ENCODE measurements around the gene PITPNC1.
"Not testable (repeated sequence)": the region's sequence is repeated elsewhere in the genome, so short reads cannot be mapped to it uniquely, and the experiment has no call there.

PITPNC1 gene

GRCh38 chr17:67461228-67461780 is 84.2 kb downstream of the PITPNC1 start:
- DNase-seq (ENCODE audit: low read depth) = no peak

GRCh38 chr17:67461876-67462275 is 84.8 kb downstream of the PITPNC1 start:
- no peak for DNase-seq (ENCODE audit: low read depth)

- no peak for DNase-seq (ENCODE audit: low read depth)
These were observed 89.2 kb downstream of the PITPNC1 start for GRCh38 chr17:67466251-67466796.

- DNase-seq (ENCODE audit: low read depth) = no peak
These were observed 90.7 kb downstream of the PITPNC1 start for GRCh38 chr17:67467500-67468455.

GRCh38 chr17:67469208-67469980 is 92.3 kb downstream of the PITPNC1 start:
- no peak for DNase-seq (ENCODE audit: low read depth)

- DNase-seq (ENCODE audit: low read depth) = no peak
These were observed 93.1 kb downstream of the PITPNC1 start for GRCh38 chr17:67470163-67470562.

GRCh38 chr17:67471118-67471517 is 94.0 kb downstream of the PITPNC1 start:
- no peak for DNase-seq (ENCODE audit: low read depth)

GRCh38 chr17:67472606-67473005 is 95.5 kb downstream of the PITPNC1 start:
- not testable (repeated sequence) for DNase-seq (ENCODE audit: low read depth)

GRCh38 chr17:67474081-67474661 is 97.1 kb downstream of the PITPNC1 start:
- DNase-seq (ENCODE audit: low read depth) = no peak

GRCh38 chr17:67475161-67475937 is 98.3 kb downstream of the PITPNC1 start:
- peak; percentile 77 for DNase-seq (ENCODE audit: low read depth)

GRCh38 chr17:67476787-67477335 is 99.8 kb downstream of the PITPNC1 start:
- DNase-seq (ENCODE audit: low read depth) = no peak

GRCh38 chr17:67477687-67478086 is 100.6 kb downstream of the PITPNC1 start:
- peak; percentile 20 for DNase-seq (ENCODE audit: low read depth)

GRCh38 chr17:67478401-67479041 is 101.4 kb downstream of the PITPNC1 start:
- DNase-seq (ENCODE audit: low read depth) = no peak

- no peak for DNase-seq (ENCODE audit: low read depth)
These were observed 102.1 kb downstream of the PITPNC1 start for GRCh38 chr17:67479148-67479547.

GRCh38 chr17:67480959-67481358 is 103.9 kb downstream of the PITPNC1 start:
- DNase-seq (ENCODE audit: low read depth) = not testable (repeated sequence)

- DNase-seq (ENCODE audit: low read depth) = no peak
These were observed 104.7 kb downstream of the PITPNC1 start for GRCh38 chr17:67481808-67482207.

GRCh38 chr17:67482764-67483163 is 105.7 kb downstream of the PITPNC1 start:
- DNase-seq (ENCODE audit: low read depth) = no peak

- DNase-seq (ENCODE audit: low read depth) = no peak
These were observed 107.2 kb downstream of the PITPNC1 start for GRCh38 chr17:67484261-67484660.

- no peak for DNase-seq (ENCODE audit: low read depth)
These were observed 108.6 kb downstream of the PITPNC1 start for GRCh38 chr17:67485666-67486065.

- no peak for DNase-seq (ENCODE audit: low read depth)
These were observed 110.4 kb downstream of the PITPNC1 start for GRCh38 chr17:67487506-67487905.
